Muscle of arm (tissue), 12 donors: ENCODE data around the gene OSGIN1. TPM values are rescaled to one million over a fixed set of nuclear protein-coding genes. Genes with fewer than 3 reads are reported as not detected.

Source experiments
- DNase-seq: peaks from one replicate; pipeline ENCODE4 v3.0.0-alpha.2; 2013
- polyA plus RNA-seq, 12 donors: library from polyadenylated mRNA; unstranded; fragments of 120-200 nt; gene quantifications; one replicate each; pipeline ENCODE4 v1.2.1, GENCODE V29; 2013; ENCODE audit not compliant: insufficient read length in 12 of 12

Gene OSGIN1
- polyA plus RNA-seq, 12 donors = 0.12 to 1.1 (median 0.38) TPM; not detected in 2

DNA sequence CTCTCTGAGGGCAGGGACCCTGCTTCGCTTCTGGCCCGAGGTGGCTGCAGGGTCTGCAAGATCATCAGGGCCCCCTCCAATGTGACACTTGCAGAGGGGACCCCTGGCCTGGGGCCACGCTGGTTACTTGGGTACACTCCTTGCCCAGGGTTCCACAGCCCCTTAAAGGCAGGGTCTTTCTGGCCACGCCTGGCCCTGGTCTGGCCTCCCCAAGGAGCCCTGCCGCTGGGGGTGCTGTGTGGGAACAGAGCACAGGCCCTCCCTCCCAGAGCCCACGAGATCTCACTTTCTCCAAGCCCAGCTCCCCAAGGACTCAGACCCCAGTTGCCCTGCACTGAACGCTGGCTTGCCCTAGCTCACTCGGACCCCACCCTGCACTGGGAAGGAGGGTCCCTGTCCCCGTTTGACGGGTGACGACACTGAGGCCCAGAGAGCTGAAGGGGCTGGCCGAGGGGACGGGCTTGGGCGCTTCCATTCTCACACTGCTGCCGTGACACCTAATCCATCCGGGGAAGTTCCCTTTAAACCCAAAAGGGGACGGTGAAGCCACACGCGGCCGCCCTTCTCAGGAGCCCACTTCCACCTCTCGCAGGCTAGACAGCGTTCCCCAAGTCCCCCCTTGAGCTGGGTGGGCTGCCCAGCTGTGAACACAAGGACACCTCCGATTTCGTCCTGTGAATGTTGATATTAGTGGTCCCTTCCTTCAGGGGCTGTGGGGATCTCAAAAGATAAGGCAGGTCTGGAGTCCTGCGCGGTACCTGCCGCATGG lies 26.9 kb upstream of the OSGIN1 start:
- DNase-seq = no peak

DNA sequence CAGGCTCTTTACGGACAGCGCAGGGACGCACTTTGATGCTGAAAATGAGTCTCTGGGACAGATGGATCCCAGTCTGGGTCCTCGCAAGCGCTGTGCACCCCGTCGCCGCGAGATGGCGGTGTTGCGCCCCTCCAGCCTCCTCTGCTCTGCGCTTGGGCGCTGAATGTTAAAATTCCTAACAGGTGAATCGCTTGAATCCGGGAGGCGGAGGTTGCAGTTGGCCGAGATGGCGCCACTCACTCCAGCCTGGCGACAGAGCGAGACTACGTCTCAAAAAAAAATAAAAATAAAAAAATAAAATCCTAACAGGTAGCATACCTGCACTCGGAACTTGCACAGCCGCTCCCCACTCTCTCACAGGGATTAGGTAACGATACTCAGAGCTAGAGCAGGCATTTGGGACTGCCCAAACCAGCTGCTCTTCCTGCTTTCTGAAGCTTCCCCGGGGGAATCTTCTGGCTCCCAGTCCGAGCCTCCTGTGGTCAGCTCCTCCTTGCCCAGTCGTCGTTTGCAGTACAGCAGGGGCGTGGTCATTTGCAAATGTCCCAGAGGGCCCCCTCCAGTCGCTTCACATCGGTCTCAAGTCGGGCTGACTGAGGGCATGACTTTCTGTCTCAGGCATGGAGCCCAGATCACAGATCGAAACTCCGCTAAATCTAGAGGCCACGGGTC lies 26.2 kb upstream of the OSGIN1 start:
- DNase-seq = peak; percentile 59

GRCh38 chr16:83928341-83929055 lies 24.5 kb upstream of the OSGIN1 start:
- DNase-seq = no peak

- DNase-seq = no peak
Measured at GRCh38 chr16:83929811-83930555, 23.1 kb upstream of the OSGIN1 start.

GRCh38 chr16:83930730-83931500 lies 22.1 kb upstream of the OSGIN1 start:
- no peak for DNase-seq

DNA sequence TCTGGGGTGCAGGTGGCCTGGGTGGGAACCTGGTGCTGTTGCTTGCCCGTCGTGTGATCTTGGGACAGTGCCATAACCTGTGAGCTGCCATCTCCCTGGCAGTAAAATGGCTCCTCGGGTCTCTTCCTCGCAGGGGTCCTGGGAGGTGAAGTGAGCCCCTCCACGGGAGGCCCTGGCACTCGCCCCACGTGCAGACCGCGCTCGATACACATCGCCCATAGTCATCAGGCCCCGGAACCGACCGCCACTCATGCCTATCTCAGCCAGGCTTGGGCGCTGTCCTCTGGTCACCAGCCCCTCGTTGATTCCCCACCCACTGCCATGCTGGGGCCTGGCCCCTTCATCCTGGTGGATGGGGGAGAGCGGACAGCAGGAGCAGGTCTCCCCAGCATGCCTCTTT lies 21.5 kb upstream of the OSGIN1 start:
- no peak for DNase-seq

GRCh38 chr16:83932304-83932703 lies 20.7 kb upstream of the OSGIN1 start:
- DNase-seq = no peak

GRCh38 chr16:83932955-83933673 lies 19.9 kb upstream of the OSGIN1 start:
- no peak for DNase-seq

GRCh38 chr16:83933885-83934683 lies 19.0 kb upstream of the OSGIN1 start:
- no peak for DNase-seq

DNA sequence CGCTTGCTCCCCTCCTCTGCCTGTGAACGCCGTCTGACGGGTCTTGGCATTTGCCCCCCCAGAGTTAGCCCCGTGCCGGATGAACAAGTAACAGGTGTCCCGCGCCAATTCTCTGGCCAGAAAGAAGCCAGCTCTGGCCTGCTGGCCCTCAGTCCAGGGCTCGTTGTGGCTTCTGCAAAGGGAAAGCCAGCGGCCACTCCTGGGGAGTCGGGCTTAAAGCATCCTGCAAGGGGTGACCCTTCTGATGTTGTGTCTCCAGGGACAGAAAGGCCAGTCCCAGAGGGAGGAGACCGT lies 18.4 kb upstream of the OSGIN1 start:
- no peak for DNase-seq

- no peak for DNase-seq
Measured at GRCh38 chr16:83935005-83935857, 17.8 kb upstream of the OSGIN1 start.

- DNase-seq = no peak
Measured at GRCh38 chr16:83935858-83936255, 17.2 kb upstream of the OSGIN1 start.

DNA sequence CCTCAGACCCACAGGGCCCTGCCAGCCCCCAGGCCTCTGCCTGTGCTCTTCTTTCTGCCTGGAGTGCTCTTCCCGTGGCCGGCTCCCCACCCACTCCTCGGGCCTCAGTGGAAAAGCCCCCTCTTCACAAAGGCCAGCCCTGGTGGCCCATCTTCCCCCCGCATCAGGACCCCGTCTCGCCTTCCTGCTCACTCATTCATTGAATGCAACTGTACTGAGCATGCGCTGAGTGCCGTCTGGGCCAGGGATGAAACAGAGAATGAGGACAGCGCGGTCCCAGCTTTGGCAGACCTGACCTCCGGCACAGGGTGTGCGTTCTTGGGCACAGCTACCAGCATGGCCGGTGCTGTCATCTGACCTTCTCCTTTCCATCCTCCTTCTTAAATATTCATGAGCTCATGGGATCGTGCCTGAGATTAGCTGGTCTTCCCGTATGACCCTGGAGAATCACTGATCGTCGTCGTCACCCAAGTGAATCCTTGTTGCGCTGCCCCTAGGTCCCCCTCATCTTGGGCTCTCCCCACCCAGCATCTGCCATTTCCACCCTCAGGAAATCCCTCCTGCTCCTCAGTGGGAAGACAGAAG lies 16.4 kb upstream of the OSGIN1 start:
- DNase-seq = no peak

DNA sequence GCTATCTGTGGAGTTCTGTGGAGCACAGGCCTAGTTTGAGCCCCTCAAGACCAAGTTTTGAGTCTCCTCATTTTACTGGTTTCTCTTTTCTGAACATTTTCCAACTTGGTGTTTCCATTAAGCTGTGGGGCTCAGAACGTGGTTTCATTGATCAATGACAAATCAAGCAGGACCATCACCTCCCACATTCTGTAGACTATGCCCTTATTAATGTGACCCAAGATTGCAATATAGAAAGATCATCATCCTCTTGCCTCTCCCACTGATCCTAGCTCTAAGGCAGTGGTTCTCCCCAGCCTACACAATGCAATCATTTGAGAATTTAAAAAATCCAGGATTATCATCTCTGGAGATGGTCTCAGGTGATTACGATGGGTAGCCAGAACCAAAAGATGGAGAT lies 15.8 kb upstream of the OSGIN1 start:
- DNase-seq = no peak

GRCh38 chr16:83937922-83938885 lies 14.8 kb upstream of the OSGIN1 start:
- no peak for DNase-seq

- DNase-seq = no peak
Measured at GRCh38 chr16:83939266-83939855, 13.7 kb upstream of the OSGIN1 start.

DNA sequence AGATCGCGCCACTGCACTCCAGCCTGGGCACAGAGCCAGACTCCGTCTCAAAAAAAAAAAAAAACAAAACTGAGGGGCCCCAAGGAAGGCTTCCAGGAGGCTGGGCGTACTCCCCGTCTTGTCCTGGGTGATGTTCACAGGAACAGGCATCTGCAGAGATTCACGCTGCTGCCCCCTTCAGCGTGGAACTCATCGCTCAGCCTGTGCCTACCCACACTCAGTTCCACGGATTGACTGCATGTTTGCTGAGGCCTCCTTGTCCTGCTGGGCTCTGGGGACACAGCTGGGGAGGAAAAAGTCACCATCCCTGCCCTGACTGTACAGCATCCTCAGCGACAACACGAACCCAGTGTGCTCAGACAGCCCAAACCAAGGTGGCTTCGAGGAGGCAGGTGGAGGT lies 12.9 kb upstream of the OSGIN1 start:
- DNase-seq = no peak
